HG03196 (cell line): ENCODE results near the gene DHRS3.

Source experiments
- ATAC-seq: cut with Tn5 transposase; IDR thresholded peaks from one replicate; pipeline ENCODE4 v1.9.1; 2021; ENCODE audit not compliant: unreplicated experiment

DHRS3 gene

GRCh38 chr1:12640237-12640957 lies 22.4 kb upstream of the DHRS3 start:
- ATAC-seq = no peak

GRCh38 chr1:12637693-12638092 lies 19.7 kb upstream of the DHRS3 start:
- ATAC-seq = no peak

DNA sequence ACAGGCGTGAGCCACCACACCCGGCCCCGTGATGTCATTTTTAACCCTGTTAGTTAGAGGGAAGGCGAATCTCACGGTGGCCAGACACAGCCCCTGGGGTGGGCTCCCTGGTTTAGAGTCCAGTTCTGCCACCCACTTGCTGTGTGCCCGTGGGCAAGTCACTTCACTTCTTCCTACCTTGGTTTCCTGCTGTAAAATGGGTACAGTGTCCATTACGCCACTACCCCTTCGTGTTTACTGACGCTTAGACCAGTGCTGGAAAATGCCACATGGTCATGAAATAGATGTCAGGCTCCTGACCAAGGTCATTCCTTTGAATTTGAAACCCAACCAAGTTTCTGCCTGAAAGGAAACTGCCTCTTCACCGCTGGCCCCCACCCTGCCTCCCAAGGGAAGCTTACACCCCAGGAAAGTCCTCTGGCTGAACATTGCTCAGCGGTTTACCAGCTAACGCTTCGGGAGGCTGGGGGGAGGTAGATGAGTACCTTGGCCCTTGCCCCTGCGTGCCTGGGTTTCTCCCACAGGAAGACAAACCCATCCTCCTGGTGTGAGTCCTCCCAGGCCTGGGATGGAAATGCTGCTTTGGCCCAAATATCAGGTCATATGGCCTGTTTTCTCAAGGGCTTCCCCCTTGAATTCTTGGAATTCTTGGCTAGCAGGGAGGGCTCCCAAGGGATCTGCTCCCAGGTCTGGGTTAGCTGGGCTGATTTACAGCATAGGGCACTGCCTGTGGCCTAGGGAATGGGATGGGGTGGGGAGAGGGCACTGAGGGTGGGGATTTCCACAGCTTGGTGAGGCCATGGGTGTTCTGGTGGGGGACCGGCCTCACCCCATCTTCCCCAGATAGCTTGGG lies 18.3 kb upstream of the DHRS3 start:
- no peak for ATAC-seq

DNA sequence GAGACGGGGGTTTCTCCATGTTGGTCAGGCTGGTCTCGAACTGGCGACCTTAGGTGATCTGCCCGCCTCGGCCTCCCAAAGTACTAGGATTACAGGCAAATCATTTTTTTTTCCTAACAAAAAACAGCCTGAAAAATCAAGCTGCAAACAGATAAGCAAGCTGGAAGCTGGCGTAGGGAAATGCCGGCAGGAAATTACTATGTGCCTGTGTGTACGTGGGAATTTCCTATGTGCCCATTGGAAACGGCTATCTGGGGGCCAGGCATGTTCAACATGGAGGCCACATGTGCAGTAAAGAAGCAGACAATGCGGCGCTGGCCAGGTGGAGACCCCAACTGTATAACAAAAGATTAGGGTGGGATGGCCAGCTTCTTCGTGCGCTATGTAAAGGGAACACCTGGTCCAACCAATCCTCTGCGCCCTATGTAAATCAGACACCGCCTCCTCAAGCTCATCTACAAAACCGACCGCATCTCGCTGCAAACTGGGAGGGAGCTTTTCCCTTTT lies 16.7 kb upstream of the DHRS3 start:
- ATAC-seq = no peak

DNA sequence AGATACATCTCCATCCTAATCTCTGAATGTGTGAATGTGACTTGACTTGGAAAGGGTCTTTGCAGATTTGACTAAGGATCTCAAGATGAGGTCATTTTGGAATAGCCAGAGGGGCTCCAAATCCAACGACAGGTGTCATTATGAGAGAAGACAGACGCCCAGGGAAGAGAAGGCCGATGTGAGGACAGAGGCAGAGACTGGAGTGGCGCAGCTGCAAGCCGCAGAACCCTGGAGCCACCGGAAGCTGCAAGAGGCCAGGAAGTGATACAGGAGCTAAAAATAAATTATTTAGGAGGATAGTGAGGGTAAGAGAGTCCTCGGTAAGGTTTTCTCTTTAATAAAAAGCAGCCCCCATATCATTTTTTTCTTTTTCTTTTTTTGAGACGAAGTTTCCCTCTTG lies 16.1 kb upstream of the DHRS3 start:
- ATAC-seq = no peak

DNA sequence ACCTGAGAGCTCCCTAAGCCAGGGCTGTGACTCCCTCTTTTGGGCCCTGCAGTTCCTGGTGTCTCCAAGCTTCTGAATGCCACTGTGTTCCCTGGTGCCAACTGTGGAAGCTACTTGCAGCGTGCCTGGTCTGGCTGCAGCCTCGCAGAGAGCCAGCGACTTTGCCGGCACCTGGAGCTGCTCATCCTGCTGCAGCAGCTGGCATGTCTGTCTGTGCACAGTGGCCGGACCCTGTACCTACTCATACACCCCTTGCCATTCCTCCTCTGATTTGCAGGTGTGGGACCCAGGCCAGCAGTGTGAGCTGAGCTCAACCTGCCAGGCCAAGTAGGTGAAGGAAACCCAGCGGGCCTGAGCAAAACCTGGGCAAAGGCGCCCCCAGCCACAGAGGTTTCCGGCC lies 13.6 kb upstream of the DHRS3 start:
- no peak for ATAC-seq

DNA sequence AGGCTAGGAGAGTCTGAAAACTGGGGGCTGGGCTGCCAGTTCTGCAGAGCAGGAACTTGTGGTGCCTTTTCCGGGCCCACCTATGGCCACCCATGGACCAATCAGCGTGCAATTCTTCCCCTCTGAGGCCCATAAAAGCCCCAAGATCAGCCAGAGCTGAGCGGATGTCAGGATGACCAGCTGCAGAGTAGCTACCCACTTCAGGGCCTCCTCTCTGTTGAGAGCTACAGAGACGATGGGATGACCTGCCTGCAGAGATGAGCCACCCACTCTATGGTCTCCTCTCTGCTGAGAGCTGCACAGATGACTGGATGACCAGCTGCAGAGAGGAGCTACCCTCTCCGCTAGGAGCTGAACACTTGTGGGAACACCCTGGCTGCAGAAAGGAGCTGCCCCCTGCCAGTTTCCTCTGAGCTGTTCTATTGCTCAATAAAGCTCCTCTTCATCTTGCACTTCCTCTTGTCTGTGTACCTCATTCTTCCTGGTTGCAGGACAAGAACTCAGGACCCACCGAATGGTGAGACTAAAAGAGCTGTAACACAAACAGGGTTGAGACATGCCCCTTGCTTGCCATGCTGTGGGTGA lies 13.0 kb upstream of the DHRS3 start:
- no peak for ATAC-seq

DNA sequence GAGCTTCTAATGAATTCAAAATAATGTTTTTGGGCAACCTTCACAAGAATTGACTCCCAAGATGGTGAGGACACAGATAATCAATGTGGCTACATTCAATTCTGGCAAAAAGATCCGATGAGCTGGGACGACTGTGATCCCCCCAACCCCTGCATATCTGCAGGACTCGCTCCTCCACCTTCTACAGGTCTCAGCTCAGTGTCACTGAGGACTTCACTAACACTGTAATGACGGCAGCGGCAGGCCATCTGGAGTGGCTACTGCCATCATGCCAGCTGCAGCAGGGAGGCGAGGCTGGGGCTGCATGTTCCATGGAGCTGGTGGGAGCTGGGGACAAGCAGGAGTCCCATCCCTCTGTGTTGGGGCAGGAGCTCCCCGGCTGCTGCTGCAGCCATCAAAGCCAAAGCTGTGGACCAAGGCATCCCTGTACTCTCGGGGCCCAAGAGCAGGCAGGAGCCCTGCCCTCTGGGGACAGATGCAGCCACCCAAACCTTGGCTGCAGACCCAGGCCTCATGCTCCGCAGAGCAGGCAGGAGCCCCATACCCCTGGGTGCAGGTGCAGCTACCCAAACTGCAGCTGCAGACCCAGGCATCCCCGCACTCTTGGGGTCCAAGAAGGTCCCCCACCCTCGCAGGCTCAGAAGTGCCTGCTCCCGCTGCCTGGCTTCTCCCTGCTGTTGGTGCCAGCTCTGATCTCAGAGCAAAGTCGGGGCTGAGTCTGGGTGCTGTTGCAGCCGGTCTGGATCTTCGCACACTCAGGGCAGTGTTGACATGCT lies 12.2 kb upstream of the DHRS3 start:
- no peak for ATAC-seq

DNA sequence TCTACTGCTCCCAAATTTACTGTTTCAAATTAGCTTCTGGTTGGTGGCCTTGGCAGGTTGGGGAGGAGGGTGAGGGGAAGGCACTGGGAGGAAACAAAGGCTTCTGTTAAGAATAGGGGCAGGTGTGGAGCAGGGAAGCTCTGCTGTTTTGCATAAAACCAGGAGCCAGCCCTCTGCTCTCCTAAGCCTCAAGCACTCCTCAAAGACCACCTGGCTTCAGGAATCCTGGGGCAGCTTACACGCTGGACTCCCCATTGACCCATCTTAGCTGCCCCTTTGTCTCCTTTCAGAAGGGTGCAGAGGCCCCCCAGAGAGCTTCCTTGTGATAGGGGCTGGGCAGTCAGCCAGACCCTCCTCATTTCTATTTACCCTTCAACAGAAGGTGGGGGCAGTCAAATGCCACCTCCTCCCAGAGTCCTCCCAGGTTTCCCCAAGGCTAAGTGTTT lies 11.5 kb upstream of the DHRS3 start:
- no peak for ATAC-seq

DNA sequence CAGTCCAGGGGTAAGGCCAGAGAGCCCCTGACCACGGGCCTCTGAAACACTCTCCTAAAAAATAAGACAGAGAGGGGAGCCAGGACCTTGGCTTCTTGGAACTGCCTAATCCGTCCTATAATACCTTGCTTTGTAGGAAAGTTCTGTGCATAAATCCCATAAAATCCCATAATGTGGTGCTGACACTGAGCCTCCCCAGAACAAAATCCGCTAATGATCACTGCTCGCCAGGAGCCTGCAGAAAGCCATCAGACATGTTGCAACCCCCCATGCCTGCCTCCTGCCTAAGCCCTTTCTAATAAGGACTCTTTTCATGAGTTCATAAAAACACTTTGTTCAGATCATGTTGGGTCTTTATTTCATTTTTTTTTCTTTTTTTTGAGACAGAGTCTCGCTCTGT lies 9.3 kb upstream of the DHRS3 start:
- no peak for ATAC-seq

DNA sequence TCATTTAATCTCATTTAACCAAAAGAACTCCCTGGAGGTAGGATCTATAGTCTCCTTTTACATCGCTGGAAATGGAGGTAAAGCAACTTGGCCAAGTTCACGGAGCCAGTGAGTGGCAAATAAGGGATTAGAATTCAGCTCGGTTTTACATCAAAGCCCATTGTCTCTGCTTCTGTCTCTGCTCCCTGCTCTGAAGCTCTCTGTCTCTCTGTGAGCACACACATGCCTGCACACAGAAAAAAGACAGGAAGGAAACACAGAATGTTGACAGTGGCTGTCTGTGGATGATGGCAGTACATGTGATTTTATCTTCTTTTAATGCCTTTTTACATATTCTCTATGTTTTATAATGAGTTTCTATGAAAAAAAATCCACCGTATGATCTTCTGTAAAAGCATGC lies 8.9 kb upstream of the DHRS3 start:
- ATAC-seq = no peak

DNA sequence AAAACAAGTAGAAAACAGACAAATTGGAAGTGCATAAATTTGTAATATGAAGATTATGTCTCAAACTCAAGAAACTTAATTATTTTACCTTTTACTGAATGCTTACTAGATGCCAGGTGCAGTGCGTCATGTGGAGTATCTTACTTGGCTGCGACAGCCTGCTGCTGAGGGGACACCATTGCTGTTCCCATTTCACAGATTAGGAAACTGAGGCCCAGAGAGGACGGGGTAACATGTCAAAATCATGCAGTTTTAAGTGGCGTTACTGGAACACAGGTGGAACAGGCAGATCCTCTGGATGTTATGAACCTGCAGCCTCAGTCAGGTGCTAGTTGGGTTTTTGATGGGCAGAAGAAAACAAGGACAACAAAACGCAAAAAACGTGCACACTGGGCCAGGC lies 7.3 kb upstream of the DHRS3 start:
- ATAC-seq = no peak

- ATAC-seq = no peak
Observed at GRCh38 chr1:12622506-12622905, 4.5 kb upstream of the DHRS3 start.

- no peak for ATAC-seq
Observed at GRCh38 chr1:12621346-12622335, 3.6 kb upstream of the DHRS3 start.

DNA sequence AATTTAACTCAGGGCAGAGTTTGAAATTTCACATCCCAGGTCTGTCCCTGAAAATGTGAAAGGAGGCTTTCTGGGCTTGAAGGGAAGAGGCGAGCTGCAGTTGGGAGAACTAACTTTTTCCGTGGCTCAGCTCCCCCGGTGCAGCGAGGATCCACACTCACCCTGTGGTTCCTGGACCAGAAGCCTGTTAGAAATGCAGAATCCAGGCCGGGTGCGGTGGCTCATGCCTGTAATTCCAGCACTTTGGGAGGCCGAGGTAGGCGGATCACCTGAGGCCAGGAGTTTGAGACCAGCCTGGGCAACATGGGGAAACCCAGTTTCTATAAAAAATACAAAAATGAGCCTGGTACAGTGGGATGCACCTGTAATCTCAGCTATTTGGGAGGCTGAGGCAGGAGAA lies 2.9 kb upstream of the DHRS3 start:
- no peak for ATAC-seq

DNA sequence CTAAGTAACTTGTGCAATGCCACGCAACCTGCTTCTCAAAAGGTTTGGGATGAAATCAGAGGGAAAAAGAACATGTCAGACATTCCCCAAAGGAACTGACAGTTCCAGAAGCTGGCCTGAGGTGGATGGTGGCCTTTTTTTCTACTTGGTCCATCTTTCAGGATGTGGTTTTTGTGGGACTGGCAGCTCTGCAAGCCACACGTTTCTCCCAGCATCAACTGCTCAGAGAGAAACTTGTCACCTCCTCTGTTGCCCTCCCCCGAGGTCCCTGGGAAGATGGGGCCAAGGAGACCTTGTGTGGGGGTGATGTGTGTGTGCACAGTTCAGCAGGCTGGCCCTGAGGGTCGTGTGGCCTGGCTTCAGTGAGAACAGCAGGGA lies 2.5 kb upstream of the DHRS3 start:
- no peak for ATAC-seq

- peak; percentile 43 for ATAC-seq
Observed at GRCh38 chr1:12619792-12620487, 1.9 kb upstream of the DHRS3 start.

DNA sequence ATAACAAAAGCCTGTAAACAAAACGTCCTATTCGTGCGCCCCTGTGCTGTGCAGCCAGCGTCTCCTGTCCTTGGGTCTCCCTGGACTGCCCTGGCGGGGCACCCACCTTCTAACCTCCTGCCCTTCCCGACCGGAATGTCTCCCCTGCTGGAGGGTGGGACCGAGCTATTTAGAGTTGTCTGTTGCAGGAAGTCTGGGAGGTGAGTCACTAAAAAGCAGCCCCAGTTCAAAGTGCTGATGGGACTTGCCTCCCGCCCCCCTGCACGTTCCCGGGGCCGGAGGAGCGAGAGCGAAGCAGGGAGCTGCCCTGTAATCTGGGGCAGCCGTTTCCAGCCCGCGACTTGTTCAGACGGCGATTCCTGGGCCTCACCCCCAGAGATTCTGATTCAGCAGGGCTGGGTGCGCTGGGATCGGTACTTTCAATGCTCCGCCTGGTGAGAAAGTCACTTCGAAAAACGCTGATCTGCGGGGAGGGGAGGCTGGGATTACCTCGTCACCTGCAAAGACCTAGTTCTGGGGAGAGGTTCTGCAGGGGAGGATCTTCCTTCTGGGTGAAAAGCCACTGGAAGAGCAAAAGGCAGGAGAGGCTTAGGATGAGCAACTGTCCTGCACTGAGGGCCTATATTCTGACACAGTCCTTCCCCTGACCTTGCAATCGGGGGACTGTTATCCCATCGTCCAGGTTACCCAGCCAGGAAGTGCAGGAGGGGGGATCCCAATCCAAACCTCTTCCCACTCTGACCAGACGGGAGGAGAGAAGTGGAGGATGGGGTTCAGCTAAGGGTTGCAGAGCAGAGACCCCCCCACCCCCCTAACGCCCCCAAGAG lies 1.2 kb upstream of the DHRS3 start:
- no peak for ATAC-seq

DNA sequence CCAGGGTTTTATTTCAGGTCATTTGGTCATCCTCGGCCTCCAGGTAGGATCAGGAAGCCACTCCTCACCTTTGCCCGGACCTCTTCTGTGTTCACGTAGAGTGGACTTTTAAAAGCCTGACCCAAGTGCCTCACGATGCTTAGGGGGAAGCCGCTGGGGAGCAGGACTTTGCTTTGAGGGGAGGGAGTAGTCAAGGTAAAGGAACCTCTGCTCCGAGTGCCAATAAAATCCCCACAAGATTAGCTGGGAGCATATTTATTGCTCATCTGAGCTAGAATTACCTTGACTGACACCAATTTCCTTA lies 603 bp upstream of the DHRS3 start:
- ATAC-seq = no peak
